Left lobe of liver (tissue), 2 donors: ENCODE results near the gene CCDC195. TPM values are rescaled to one million over a fixed set of nuclear protein-coding genes. Genes with fewer than 3 reads are reported as not detected.

Experiments used
- ATAC-seq: fragments of 200-7000 bp; cut with Tn5 transposase; one replicate; pipeline ENCODE4 v1.9.1; 2020; ENCODE audit warnings: mild to moderate bottlenecking, moderate library complexity
- DNase-seq: peaks from one replicate; pipeline ENCODE4 v3.0.0-alpha.2; 2020; ENCODE audit warnings: low spot score
- total RNA-seq: library from RNA; stranded (reverse); gene quantifications from one replicate; pipeline ENCODE4 v1.2.1, GENCODE V29; 2021
- donor health status: DM: no; HTN: no; CAD: no; lungs with moderate emphysema.
- donor health status: DM: no; HTN: yes; CAD: no.

Gene CCDC195, protein sequence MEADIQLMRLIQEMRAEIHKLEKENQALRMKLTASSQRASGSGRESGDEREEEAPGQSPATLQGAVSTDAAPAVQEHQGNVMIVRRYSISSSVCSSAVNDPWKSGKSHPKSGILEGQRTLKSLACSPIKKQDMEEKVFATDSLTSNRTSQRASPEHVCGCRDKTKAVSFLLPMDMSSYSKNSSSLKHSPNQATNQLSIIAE
- total RNA-seq, result not detected

DNA sequence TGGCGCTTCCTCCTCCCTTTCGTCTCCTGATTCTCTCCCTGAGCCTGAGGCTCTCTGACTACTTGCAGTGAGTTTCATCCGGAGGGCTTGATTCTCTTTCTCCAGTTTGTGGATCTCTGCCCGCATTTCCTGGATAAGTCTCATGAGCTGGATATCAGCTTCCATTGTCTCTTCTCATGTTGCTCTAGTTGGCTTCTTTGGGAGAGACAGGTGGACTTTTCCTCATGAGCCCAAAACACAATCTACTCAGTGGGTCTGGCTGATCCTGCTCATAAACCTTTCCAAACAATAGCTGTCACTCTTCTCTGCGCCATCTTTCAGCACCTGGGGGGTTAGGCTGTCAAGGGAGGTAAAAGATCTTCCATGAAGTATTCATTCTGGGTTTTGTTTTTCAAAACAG is at the start of gene CCDC195:
TSS of gene CCDC195 (minus strand) at position 165 of the 400 bp plus-strand sequence. CDS start at position 165, 0 bp downstream.
- DNase-seq (no peak), ATAC-seq (no peak)

DNA sequence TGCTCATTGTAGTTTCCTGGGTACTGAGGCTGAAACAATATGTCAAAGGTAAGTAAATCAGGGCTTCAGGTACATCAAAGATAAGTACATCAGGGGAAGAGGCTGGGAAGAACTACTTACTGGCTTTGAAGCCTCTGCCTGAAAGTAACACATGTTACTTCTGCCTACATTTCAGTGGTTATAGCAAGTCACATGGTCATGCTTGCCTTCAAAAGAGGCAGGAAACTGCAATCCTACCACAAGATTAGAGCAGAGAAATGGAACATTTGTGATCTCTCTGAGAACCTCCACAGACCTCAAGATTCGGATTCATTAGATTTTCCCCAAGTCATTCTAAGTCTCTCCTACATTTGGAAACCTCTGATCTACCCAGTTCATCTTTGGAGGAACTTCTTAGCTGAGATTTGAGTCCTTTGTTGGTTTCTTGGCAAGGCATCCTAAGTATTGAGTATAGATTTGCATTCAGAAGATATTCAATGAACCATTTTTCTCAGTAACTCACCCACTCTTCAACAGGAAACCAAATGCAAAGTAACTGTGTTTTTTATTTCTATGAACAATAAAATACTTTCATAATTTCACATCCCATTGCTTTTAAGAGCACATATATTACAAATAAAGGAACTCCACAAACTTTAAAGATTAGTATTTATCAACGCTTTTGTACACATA is 48.5 kb upstream of the CCDC195 start:
- DNase-seq, result no peak
- no peak for ATAC-seq

DNA sequence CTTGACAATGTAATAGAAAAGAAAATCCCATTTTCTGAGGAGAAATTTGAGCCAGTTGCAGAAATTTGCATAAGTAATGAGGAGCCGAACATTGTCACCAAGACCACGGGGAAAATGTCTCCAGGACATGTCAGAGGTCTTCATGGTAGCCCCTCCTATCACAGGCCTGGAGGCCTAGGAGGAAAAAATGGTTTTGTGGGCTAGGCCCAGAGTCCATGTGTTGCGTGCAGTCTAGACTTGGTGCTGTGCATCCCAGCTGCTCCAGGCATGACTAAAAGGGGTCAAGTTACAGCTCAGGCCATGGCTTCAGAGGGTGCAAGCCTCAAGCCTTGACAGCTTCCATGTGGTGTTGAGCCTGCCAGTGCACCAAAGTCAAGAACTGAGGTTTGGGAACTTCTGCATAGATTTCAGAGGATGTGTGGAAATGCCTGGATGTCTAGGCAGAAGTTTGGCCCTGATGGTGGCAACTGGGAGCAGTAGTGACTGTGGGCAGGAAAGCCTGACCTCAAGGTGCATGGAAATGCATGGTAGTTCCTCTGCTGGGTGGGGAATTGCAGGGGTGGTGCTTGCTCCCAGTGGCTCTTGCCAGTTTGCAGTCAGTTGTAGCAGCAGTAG is 41.9 kb upstream of the CCDC195 start:
- DNase-seq, result no peak
- ATAC-seq, result no peak

DNA sequence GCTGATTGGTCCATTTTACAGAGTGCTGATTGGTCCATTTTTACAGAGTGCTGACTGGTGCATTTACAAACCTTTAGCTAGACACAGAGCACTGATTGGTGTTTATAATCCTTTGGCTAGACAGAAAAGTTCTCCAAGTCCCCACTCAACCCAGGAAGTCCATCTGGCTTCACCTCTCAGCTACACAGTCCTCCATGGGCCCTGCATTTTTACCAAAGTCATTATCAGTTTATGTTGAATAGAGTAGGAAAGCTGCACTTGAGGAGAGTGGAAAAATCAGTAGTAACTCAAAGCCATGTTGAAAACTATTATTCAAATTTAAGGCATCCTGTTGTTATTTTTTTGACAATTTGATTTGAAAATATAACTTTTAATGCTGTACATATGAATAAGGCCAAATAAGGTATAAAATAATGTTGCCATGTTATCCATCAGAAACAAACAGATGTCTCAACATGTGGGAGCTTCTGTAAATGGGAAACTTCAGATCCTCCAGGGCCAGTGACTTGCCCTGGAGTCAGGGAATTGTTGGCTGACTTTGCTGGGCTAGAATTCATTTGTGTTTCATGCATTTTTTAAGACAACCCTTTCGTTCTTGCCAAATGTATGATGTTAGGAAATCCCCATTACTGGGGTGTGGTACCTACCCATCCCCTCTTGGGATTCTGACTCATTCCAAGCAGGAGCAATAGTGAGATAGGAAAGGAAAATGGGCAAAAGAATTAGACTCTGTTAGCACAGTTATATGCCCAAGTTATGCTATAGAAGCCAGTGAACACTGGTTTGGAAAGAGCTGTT is 37.8 kb upstream of the CCDC195 start:
- no peak for DNase-seq
- no peak for ATAC-seq

DNA sequence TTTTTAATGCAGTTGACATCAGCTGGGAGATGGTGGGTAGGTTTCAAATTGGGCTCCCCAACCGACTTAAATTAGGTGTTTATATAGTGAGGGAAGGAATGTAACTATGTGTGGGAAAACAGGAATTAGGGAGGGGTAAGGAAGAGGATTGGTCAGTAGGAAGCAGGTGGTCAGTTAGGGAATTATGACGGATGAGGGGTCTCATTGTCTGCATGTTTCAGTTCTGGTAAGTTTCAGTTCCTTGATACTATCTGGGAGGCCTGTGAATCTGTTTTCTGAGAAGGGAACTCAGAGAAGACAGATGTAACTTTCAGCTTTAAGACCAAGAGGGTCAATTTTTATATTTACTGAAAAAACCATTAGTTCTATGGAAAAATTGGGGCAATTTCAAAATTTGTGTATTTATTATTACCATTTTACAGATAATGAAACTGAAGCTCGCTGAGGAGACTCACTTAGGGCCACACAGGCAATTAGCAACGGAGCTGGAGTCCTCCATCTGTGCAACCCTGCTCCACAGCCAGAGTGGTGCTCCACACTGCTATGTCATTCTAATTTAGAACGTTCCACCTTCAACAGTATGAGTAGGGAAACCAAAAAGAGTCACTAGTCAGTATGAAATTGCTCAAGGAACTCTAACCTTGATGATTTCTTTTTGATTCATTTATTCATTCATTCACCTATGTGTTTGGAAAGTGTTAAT is 36.0 kb upstream of the CCDC195 start:
- no peak for ATAC-seq
- no peak for DNase-seq

DNA sequence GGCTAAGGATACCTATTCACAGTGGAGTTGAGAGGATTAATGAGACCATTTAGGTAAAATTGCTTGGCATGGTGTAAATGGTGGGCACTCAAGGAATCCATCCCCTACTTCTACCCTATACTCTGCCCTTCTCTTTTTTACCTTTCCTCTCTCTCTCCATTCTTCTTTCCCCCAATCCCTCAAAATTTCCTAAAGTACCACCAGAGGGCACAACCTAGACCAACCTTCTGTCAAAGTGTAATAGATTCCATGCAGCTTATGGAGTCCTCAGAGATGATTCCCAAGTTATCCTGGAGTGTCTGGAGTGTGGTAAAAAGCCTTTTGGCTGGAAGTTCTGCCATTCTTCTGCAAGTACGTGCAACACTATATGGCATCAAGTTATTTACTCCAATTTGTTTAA is 33.0 kb upstream of the CCDC195 start:
- ATAC-seq (peak; percentile 77), DNase-seq (no peak)

DNA sequence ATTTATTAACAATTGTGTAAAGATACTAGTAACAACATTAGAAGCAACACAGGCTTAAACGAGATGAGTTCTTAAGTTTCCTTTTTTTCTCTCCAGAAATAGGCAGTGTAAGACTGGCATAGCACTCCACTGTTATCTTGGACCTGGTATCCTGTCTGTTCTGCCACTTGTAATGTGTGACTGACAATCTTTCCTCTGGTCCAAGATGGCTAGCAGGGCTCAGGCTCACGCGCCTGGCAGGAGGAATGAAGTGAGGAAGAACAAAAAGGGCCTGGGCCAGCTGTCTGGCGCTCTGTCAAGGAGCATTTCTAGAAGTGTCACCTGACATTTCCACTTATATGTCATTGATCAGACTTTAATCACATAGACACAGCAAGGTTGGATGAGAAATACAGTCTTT is 31.6 kb upstream of the CCDC195 start:
- DNase-seq (no peak), ATAC-seq (no peak)

DNA sequence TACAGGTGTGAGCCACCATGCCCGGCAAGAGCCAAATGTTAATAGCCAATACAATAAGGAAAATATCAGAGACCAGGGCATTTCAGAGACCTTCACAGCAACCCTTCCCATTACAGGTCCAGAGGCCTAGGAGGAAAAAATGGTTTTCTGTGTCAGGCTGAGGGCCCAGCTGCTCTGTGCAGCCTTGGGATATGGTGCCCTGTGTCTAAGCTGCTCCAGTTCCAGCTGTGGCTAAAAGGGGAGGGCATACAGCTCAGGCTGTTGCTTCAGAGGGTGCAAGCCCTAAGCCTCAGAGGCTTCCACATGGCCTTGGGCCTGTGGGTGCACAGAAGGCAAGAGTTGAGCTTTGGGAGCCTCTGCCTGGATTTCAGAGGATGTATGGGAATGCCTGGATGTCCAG is 20.1 kb upstream of the CCDC195 start:
- ATAC-seq (no peak), DNase-seq (no peak)

DNA sequence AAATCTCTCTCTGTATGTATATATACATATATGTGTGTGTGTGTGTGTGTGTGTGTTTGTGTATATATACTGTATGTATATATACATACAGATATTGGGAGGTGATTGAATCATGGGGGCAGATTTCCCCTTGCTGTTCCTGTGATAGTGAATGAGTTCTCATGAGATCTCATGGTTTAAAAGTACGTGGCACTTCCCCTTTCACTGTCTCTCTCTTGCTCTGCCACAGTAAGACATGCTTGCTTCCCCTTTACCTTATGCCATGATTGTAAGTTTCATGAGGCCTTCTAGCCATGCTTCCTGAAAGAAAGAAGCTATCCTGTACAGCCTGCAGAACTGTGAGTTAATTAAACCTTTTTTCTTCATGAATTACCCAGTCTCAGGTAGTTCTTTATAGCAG is 18.8 kb upstream of the CCDC195 start:
- ATAC-seq (no peak), DNase-seq (no peak)

DNA sequence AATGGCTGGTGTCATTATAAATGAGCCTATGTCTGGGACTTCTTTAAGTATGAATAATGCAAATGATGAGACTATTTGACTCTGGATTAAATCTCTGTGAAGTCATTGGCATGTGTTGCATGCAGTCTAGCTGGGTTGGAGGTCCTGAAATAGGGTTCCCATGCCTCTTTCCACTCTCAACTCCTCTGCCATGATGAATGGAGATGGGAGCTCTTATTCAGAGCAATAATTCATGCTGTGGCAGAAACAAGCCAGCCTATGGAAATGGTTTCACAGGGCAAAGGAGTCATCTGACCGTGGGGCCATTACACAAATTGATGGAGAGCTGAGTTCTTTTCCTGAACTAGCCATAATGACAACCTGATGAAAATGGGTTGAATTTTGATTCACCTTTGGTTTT is 15.5 kb upstream of the CCDC195 start:
- ATAC-seq (no peak), DNase-seq (no peak)

DNA sequence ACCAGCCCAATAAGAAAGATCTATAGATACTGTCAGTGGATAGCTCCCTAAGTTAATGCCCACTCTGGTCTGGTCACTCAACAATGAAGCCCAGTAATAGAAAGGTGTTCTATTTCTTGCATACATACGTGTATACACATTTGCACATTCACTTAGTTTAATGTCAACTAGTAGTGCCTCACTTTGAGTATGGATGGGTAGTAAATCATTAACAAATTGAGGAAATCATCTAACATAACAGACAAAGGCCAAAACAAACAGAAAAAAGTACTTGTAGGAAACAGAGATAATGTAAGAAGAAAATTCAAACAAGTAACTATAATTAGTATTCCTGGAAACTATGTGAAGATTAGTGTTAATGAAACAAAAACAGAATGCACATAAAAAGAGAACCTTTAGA is 13.3 kb upstream of the CCDC195 start:
- no peak for DNase-seq
- ATAC-seq, result peak; percentile 25

GRCh38 chr2:224724331-224724730 is 8.2 kb upstream of the CCDC195 start:
- no peak for ATAC-seq
- no peak for DNase-seq

GRCh38 chr2:224723586-224724217 is 7.5 kb upstream of the CCDC195 start:
- DNase-seq (no peak), ATAC-seq (no peak)

DNA sequence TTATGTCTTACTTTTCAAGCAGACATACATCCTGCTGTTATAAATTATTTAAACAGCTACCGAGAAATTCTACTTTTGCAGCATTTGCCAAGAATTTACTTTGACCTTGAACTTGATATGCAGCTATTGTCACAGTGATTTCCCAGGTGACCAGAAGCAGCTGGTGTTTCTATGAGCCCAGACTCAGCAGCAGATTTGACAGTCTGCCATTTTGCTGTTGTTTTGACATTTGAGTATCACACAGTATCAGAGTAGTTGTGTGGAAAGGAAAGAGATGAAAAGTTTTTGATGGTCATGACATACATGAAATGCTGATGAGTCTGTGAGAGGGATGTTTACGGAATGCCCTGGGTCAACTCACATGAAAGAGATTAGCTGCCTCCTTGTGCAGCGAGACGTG is 6.6 kb upstream of the CCDC195 start:
- DNase-seq, result no peak
- no peak for ATAC-seq

GRCh38 chr2:224722250-224722649 is 6.1 kb upstream of the CCDC195 start:
- no peak for DNase-seq
- no peak for ATAC-seq

DNA sequence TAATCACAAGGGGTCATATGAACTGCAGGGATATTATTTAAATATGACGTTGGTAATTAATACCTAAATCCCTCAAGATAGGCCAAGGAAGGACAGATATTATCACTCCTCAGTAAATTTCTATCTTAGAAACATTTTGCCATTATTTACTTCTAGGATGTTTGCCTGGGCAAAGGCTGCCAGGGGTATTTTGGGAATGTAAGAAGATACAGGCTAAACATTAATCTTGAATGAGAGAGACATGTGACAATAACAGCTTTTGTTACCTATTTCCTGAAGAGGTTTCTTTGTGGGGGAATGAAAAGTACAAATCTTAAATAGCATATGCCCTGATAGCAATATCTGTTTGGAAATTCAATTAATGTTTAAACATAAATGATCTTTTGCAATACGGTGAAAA is 756 bp upstream of the CCDC195 start:
- ATAC-seq (no peak), DNase-seq (no peak)

GRCh38 chr2:224711859-224712665 is 4.1 kb downstream of the CCDC195 start:
- ATAC-seq (no peak), DNase-seq (no peak)

DNA sequence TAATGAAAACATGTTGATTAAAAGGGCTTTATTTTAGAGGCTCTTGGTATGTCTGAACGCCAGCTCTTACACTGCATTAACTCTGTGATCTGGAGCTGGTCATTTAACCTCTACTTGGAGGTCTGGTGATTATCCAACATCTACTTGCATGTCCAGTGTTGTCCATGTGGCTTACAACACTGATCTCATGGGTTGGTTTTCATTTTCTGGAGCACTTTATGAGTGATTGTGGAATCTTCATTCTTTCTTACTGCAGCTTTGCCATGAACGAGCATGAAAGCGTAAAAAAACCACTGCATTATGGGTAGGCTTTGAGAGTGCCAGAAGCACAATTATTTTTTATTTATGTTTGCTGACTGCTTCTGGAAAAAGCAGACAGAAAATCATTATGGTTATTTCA is 4.8 kb downstream of the CCDC195 start:
- DNase-seq, result no peak
- no peak for ATAC-seq

DNA sequence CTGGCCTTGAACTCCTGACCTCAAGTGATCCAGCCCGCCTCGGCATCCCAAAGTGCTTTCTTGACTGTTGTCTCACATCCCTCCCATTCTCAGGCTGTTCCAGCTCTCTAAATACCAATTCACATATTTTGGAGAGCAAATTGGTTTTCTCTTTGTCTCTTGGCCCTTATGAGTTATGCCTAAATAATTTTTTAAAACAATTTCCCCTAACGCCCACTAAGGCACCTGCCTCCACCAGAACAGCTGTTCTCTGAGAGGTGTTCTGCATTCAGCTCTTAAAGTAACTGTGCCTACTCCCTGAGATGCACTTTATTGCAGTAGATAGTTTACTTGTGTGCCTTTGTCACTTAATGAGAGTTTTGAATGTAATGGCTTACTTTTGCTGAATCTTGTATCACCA is 6.9 kb downstream of the CCDC195 start:
- no peak for ATAC-seq

DNA sequence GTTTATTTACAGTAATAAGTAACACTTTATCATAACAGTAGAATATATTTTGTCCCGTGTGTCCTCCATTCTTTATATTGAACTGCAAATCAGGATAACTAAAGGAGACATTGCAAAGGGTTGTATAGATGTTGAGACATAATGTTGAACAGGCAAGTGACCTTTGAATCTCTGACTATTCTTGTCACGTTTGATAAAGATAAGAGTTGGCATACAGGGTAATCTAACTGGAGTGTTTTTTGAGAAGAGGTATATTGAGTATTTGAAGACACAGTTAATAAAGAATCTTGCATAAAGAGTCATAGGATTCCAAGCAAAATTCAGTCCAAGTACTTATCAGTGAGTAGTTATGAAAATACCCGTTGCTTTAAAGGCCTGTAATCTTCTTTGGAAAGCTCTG is 21.7 kb downstream of the CCDC195 start:
- DNase-seq, result no peak
- no peak for ATAC-seq

More for the DNA sequence above, 6.9 kb downstream of the CCDC195 start:
- DNase-seq, result no peak
